C4-2B (cell line): ENCODE data around the gene KIF2B.
"Not testable (repeated sequence)": the region's sequence is repeated elsewhere in the genome, so short reads cannot be mapped to it uniquely, and the experiment has no call there.

Source experiments
- CTCF ChIP-seq: fragments of 450-650 bp; conservative IDR thresholded peaks from 2 replicates; pipeline ENCODE4 v1.5.1; 2017; ENCODE audit warnings: mild to moderate bottlenecking
- ZFX ChIP-seq: fragments of 450-650 bp; IDR thresholded peaks from 2 replicates; pipeline ENCODE4 v1.6.1; 2017

GRCh38 chr17:53834771-53835170 is 12.0 kb downstream of the KIF2B start:
- TF ChIP-seq CTCF, ZFX: not testable (repeated sequence)
